Umbilical cord (tissue), 2 donors: ENCODE results near the gene GPRC6A. TPM values are rescaled to one million over a fixed set of nuclear protein-coding genes. Genes with fewer than 3 reads are reported as not detected.

Source experiments
- DNase-seq: peaks from one replicate; pipeline ENCODE4 v3.0.0-alpha.2; 2015; ENCODE audit warnings: low spot score
- total RNA-seq: library from RNA; depleted of rRNA; stranded (reverse); fragments of >200 nt; gene quantifications from one replicate; pipeline ENCODE4 v1.2.3, GENCODE V29; 2014; ENCODE audit warnings: low replicate concordance; ENCODE audit not compliant: insufficient read depth

GPRC6A gene
- total RNA-seq, 1 donor from 2014 or later = 1.2 TPM

GRCh38 chr6:116779573-116780164, 49.2 kb downstream of the GPRC6A start:
- peak; percentile 55 for DNase-seq

- DNase-seq = no peak
Measured at GRCh38 chr6:116773886-116774285, 55.0 kb downstream of the GPRC6A start.

- no peak for DNase-seq
Measured at GRCh38 chr6:116772450-116772849, 56.4 kb downstream of the GPRC6A start.

- no peak for DNase-seq
Measured at GRCh38 chr6:116767715-116768114, 61.2 kb downstream of the GPRC6A start.

- no peak for DNase-seq
Measured at GRCh38 chr6:116766506-116767176, 62.2 kb downstream of the GPRC6A start.

- peak; percentile 8 for DNase-seq
Measured at GRCh38 chr6:116764961-116765841, 63.7 kb downstream of the GPRC6A start, which contains the start of gene FAM162B. Gene FAM162B (minus strand): TSS chr6:116765719. CDS start chr6:116765576, 143 bp downstream.

GRCh38 chr6:116764629-116764960, 64.3 kb downstream of the GPRC6A start:
- DNase-seq = no peak

GRCh38 chr6:116763906-116764628, 64.8 kb downstream of the GPRC6A start:
- DNase-seq = no peak

- no peak for DNase-seq
Measured at GRCh38 chr6:116763048-116763447, 65.8 kb downstream of the GPRC6A start.

GRCh38 chr6:116762235-116762634, 66.6 kb downstream of the GPRC6A start:
- DNase-seq = no peak

- DNase-seq = no peak
Measured at GRCh38 chr6:116761779-116762178, 67.1 kb downstream of the GPRC6A start.

- no peak for DNase-seq
Measured at GRCh38 chr6:116745176-116745575, 83.7 kb downstream of the GPRC6A start.

Other genes starting within 250 kb of the GPRC6A start
- 5.1 TPM for gene RSPH4A, start 212.6 kb downstream of the GPRC6A start, total RNA-seq
- gene ZUP1, start 160.3 kb downstream of the GPRC6A start, total RNA-seq = 23.6 TPM
- 14.4 TPM for gene KPNA5, start 147.9 kb downstream of the GPRC6A start, total RNA-seq
- gene FAM162B, start 63.4 kb downstream of the GPRC6A start, total RNA-seq = 2.2 TPM
- 0.72 TPM for gene RFX6, start 48.2 kb upstream of the GPRC6A start, total RNA-seq